Ectodermal cell (in vitro differentiated cells): ENCODE data around the gene NFATC3. TPM values are rescaled to one million over a fixed set of nuclear protein-coding genes. Genes with fewer than 3 reads are reported as not detected.

ENCODE experiments used
- H3K27ac ChIP-seq: 2 replicates; pipeline ENCODE4 v1.7.0; 2013; ENCODE audit warnings: mild to moderate bottlenecking, low read depth, low read length; ENCODE audit not compliant: insufficient read depth, poor library complexity, severe bottlenecking
- H3K27me3 ChIP-seq: 2 replicates; pipeline ENCODE4 v1.7.0; 2013; ENCODE audit warnings: mild to moderate bottlenecking, low read length; ENCODE audit not compliant: insufficient read depth, control insufficient read depth, poor library complexity, severe bottlenecking
- H3K36me3 ChIP-seq: one replicate; pipeline ENCODE4 v1.7.0; 2013; ENCODE audit warnings: low read length; ENCODE audit not compliant: control insufficient read depth, insufficient read depth
- H3K4me1 ChIP-seq: one replicate; pipeline ENCODE4 v1.7.0; 2013; ENCODE audit warnings: low read length; ENCODE audit not compliant: control insufficient read depth, insufficient read depth
- H3K4me3 ChIP-seq: 2 replicates; pipeline ENCODE4 v1.7.0; 2013; ENCODE audit warnings: low read depth, low read length, control low read depth; ENCODE audit not compliant: insufficient read depth
- H3K9me3 ChIP-seq: 2 replicates; pipeline ENCODE4 v1.7.0; 2013; ENCODE audit warnings: mild to moderate bottlenecking, low read length, moderate library complexity; ENCODE audit not compliant: control insufficient read depth
- WGBS, 2 experiments: methylation state at CpG; one replicate each; pipeline ENCODE4 v1.1.7; 2013; ENCODE audit warnings: missing lambda C conversion rate in 2 of 2; 5-methylcytosine and 5-hydroxymethylcytosine counted together
- polyA plus RNA-seq, 4 experiments: library from polyadenylated mRNA; stranded (reverse); fragments of 50-300 nt; gene quantifications; one replicate each; pipeline ENCODE4 v1.2.3, GENCODE V29; 2013

The NFATC3 gene
- 26.0 TPM for polyA plus RNA-seq (2013, experiment 1 of 4)
- polyA plus RNA-seq (2013, experiment 2 of 4): 27.6 TPM
- polyA plus RNA-seq (2013, experiment 3 of 4): 21.4 TPM
- 24.3 TPM for polyA plus RNA-seq (2013, experiment 4 of 4)

GRCh38 chr16:68085259-68086071 lies at the start of gene NFATC3:
Gene NFATC3, plus strand, starts transcription at chr16:68085370. Its CDS starts 312 bp downstream, at chr16:68085682.
- Histone ChIP-seq H3K27me3 (no peaks in the 10 kb centered on the region), H3K36me3 (no peaks in the 10 kb centered on the region), H3K4me3 (peak within 1 kb of the TSS; percentile 89), H3K27ac (peak within 1 kb of the TSS; percentile 98), H3K4me1 (peaks cover 17% of the 10 kb centered on the region), H3K9me3 (no peaks in the 10 kb centered on the region)
- WGBS, 2 experiments: 0 to 1% methylated on average over 104 of the region's 104 CpGs

GRCh38 chr16:68037841-68038597 lies 47.2 kb upstream of the NFATC3 start:
- H3K4me3 ChIP-seq: no peak overlapping the region
- WGBS, 2 experiments: 94 to 96% methylated on average over 9 of the region's 9 CpGs
- no peaks in the 10 kb centered on the region for H3K4me1 ChIP-seq
- no peaks in the 10 kb centered on the region for H3K36me3 ChIP-seq
- H3K27ac ChIP-seq: no peak overlapping the region
- H3K27me3 ChIP-seq: no peaks in the 10 kb centered on the region
- H3K9me3 ChIP-seq: no peaks in the 10 kb centered on the region

- H3K27me3 ChIP-seq: no peaks in the 10 kb centered on the region
- 71 to 74% methylated on average over 14 of the region's 14 CpGs for WGBS, 2 experiments
- no peaks in the 10 kb centered on the region for H3K9me3 ChIP-seq
- H3K4me3 ChIP-seq: no peak overlapping the region
- no peak overlapping the region for H3K27ac ChIP-seq
- H3K36me3 ChIP-seq: no peaks in the 10 kb centered on the region
- no peaks in the 10 kb centered on the region for H3K4me1 ChIP-seq
Measured at GRCh38 chr16:68040506-68041288, 44.5 kb upstream of the NFATC3 start.

GRCh38 chr16:68041783-68042182 lies 43.4 kb upstream of the NFATC3 start:
- Histone ChIP-seq H3K36me3 (no peaks in the 10 kb centered on the region), H3K4me1 (no peaks in the 10 kb centered on the region), H3K27me3 (no peaks in the 10 kb centered on the region), H3K9me3 (no peaks in the 10 kb centered on the region), H3K27ac (no peak overlapping the region), H3K4me3 (no peak overlapping the region)
- 91 to 100% methylated on average over 1 to 2 of the region's 2 CpGs for WGBS, 2 experiments

GRCh38 chr16:68046106-68046505 lies 39.1 kb upstream of the NFATC3 start:
- WGBS, 2 experiments: 89 to 94% methylated on average over 7 of the region's 7 CpGs
- no peaks in the 10 kb centered on the region for H3K9me3 ChIP-seq
- H3K27ac ChIP-seq: no peak overlapping the region
- no peaks in the 10 kb centered on the region for H3K36me3 ChIP-seq
- no peaks in the 10 kb centered on the region for H3K4me1 ChIP-seq
- no peaks in the 10 kb centered on the region for H3K27me3 ChIP-seq
- H3K4me3 ChIP-seq: no peak overlapping the region

- no peaks in the 10 kb centered on the region for H3K9me3 ChIP-seq
- no peaks in the 10 kb centered on the region for H3K36me3 ChIP-seq
- H3K27ac ChIP-seq: no peak overlapping the region
- 96% methylated on average over 2 of the region's 2 CpGs for WGBS, 2 experiments
- no peaks in the 10 kb centered on the region for H3K4me1 ChIP-seq
- H3K27me3 ChIP-seq: no peaks in the 10 kb centered on the region
- H3K4me3 ChIP-seq: no peak overlapping the region
Measured at GRCh38 chr16:68047987-68048386, 37.2 kb upstream of the NFATC3 start.

- no peak overlapping the region for H3K4me3 ChIP-seq
- 92 to 95% methylated on average over 2 of the region's 2 CpGs for WGBS, 2 experiments
- H3K4me1 ChIP-seq: no peaks in the 10 kb centered on the region
- no peaks in the 10 kb centered on the region for H3K9me3 ChIP-seq
- H3K36me3 ChIP-seq: no peaks in the 10 kb centered on the region
- H3K27me3 ChIP-seq: no peaks in the 10 kb centered on the region
- no peak overlapping the region for H3K27ac ChIP-seq
Measured at GRCh38 chr16:68049449-68049848, 35.7 kb upstream of the NFATC3 start.

GRCh38 chr16:68055395-68055794 lies 29.8 kb upstream of the NFATC3 start:
- no peaks in the 10 kb centered on the region for H3K4me1 ChIP-seq
- no peaks in the 10 kb centered on the region for H3K9me3 ChIP-seq
- no peaks in the 10 kb centered on the region for H3K36me3 ChIP-seq
- no peak overlapping the region for H3K27ac ChIP-seq
- 95 to 96% methylated on average over 3 of the region's 3 CpGs for WGBS, 2 experiments
- H3K27me3 ChIP-seq: no peaks in the 10 kb centered on the region
- H3K4me3 ChIP-seq: no peak overlapping the region

- no peak overlapping the region for H3K27ac ChIP-seq
- H3K36me3 ChIP-seq: no peaks in the 10 kb centered on the region
- H3K4me1 ChIP-seq: no peaks in the 10 kb centered on the region
- no peak overlapping the region for H3K4me3 ChIP-seq
- H3K27me3 ChIP-seq: no peaks in the 10 kb centered on the region
- H3K9me3 ChIP-seq: no peaks in the 10 kb centered on the region
Measured at GRCh38 chr16:68059804-68060203, 25.4 kb upstream of the NFATC3 start.

- H3K9me3 ChIP-seq: no peaks in the 10 kb centered on the region
- 86 to 89% methylated on average over 3 of the region's 3 CpGs for WGBS, 2 experiments
- H3K27me3 ChIP-seq: no peaks in the 10 kb centered on the region
- no peaks in the 10 kb centered on the region for H3K4me1 ChIP-seq
- H3K4me3 ChIP-seq: no peak overlapping the region
- H3K36me3 ChIP-seq: no peaks in the 10 kb centered on the region
- no peak overlapping the region for H3K27ac ChIP-seq
Measured at GRCh38 chr16:68061396-68061795, 23.8 kb upstream of the NFATC3 start.
